Measurements from ENCODE around the gene GPR160.

DNA sequence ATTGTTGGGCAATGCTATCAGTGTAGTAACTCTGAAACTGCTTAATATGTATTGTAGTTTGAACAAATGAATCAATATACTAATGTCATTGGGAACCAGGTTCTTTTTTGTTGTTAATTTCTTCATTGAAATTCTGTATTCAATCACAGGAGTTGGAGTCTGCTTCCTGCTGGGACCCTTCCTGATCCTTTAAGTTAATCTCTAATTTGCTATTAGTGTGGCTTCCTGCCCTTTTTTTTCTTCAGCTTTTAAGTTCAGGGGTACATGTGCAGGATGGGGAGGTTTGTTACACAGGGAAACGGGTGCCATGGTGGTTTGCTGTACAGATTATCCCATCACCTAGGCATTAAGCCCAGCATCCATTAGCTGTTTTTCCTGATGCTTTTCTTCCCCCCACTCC lies 21.7 kb downstream of the GPR160 start:
- TF ChIP-seq, protein P1, sequence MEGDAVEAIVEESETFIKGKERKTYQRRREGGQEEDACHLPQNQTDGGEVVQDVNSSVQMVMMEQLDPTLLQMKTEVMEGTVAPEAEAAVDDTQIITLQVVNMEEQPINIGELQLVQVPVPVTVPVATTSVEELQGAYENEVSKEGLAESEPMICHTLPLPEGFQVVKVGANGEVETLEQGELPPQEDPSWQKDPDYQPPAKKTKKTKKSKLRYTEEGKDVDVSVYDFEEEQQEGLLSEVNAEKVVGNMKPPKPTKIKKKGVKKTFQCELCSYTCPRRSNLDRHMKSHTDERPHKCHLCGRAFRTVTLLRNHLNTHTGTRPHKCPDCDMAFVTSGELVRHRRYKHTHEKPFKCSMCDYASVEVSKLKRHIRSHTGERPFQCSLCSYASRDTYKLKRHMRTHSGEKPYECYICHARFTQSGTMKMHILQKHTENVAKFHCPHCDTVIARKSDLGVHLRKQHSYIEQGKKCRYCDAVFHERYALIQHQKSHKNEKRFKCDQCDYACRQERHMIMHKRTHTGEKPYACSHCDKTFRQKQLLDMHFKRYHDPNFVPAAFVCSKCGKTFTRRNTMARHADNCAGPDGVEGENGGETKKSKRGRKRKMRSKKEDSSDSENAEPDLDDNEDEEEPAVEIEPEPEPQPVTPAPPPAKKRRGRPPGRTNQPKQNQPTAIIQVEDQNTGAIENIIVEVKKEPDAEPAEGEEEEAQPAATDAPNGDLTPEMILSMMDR (IDR thresholded peaks at IDR 0.05) = no peak
- TF ChIP-seq EZH2 (IDR thresholded peaks at IDR 0.05) = no peak

Measured in neural progenitor cell (in vitro differentiated cells).